IMR-90 (cell line): ENCODE measurements around the gene CST7. TPM values are rescaled to one million over a fixed set of nuclear protein-coding genes. Genes with fewer than 3 reads are reported as not detected.

ENCODE experiments used
- ATAC-seq: fragments of 200-7000 bp; cut with Tn5 transposase; 2 replicates; pipeline ENCODE4 v1.9.1; 2020; ENCODE audit warnings: low read depth, mild to moderate bottlenecking, moderate library complexity
- BruUV-seq: library from RNA; stranded (reverse); fragments of 400-500 nt; replicated peaks from 2 replicates; lab custom pipeline; 2021; lab: Mats Ljungman, UMichigan
- CTCF ChIA-PET: fragments of 300-600 bp; formaldehyde crosslinking; extraction: SDS; loops from one replicate; lab custom pipeline; 2021; ENCODE audit warnings: antibody characterized with exemption; lab: Yijun Ruan, JAX
- POLR2A ChIA-PET: fragments of 300-600 bp; sonication (Branson Sonifier 250); formaldehyde crosslinking; loops from one replicate; lab custom pipeline; 2022; ENCODE audit warnings: antibody characterized with exemption; ENCODE audit not compliant: unreplicated experiment; lab: Charles Lee
- DNase-seq: peaks from one replicate; pipeline ENCODE4 v3.0.0; 2013
- H2AFZ ChIP-seq: replicated peaks from 2 replicates; pipeline ENCODE3; 2013; ENCODE audit warnings: low read length, mild to moderate bottlenecking; ENCODE audit not compliant: poor library complexity
- H2AK5ac ChIP-seq: 2 replicates; pipeline ENCODE4 v1.6.1; 2013; ENCODE audit warnings: low read depth, low read length, inconsistent platforms
- H2AK9ac ChIP-seq: replicated peaks from 2 replicates; pipeline ENCODE3; 2013; ENCODE audit warnings: mild to moderate bottlenecking, low read depth, low read length, moderate library complexity; ENCODE audit not compliant: poor library complexity
- H2BK120ac ChIP-seq: 2 replicates; pipeline ENCODE4 v1.6.1; 2013; ENCODE audit warnings: low read depth, low read length, inconsistent platforms
- H2BK15ac ChIP-seq: 3 replicates; pipeline ENCODE4 v1.6.1; 2013; ENCODE audit warnings: low read depth, low read length, inconsistent platforms
- H2BK20ac ChIP-seq: 2 replicates; pipeline ENCODE4 v1.6.1; 2013; ENCODE audit warnings: low read depth, mild to moderate bottlenecking, inconsistent platforms, low read length, moderate library complexity
- H2BK5ac ChIP-seq: 2 replicates; pipeline ENCODE4 v1.6.1; 2013; ENCODE audit warnings: mild to moderate bottlenecking, low read depth, low read length, inconsistent platforms; ENCODE audit not compliant: poor library complexity, severe bottlenecking
- H3K14ac ChIP-seq: replicated peaks from 2 replicates; pipeline ENCODE4 v1.6.1; 2013; ENCODE audit warnings: low read depth, low read length, inconsistent platforms
- H3K18ac ChIP-seq: 2 replicates; pipeline ENCODE4 v1.6.1; 2013; ENCODE audit warnings: low read depth, low read length, control low read depth
- H3K23ac ChIP-seq: 2 replicates; pipeline ENCODE4 v1.6.1; 2013; ENCODE audit warnings: low read depth, low read length, inconsistent platforms
- H3K27ac ChIP-seq: 2 replicates; pipeline ENCODE4 v1.5.1; 2013; ENCODE audit warnings: mild to moderate bottlenecking, control low read depth, low read length; ENCODE audit not compliant: insufficient read depth
- H3K27me3 ChIP-seq: 2 replicates; pipeline ENCODE4 v1.6.1; 2013; ENCODE audit warnings: low read length; ENCODE audit not compliant: control insufficient read depth, insufficient read depth
- H3K36me3 ChIP-seq: 2 replicates; pipeline ENCODE4 v1.6.1; 2013; ENCODE audit warnings: low read length, mixed read lengths; ENCODE audit not compliant: control insufficient read depth, insufficient read depth
- H3K4ac ChIP-seq: 2 replicates; pipeline ENCODE4 v1.6.1; 2013; ENCODE audit warnings: low read depth, low read length, inconsistent platforms
- H3K4me1 ChIP-seq: 2 replicates; pipeline ENCODE4 v1.6.1; 2013; ENCODE audit warnings: low read length, mixed read lengths; ENCODE audit not compliant: control insufficient read depth, insufficient read depth
- H3K4me2 ChIP-seq: 2 replicates; pipeline ENCODE4 v1.6.1; 2013; ENCODE audit warnings: low read depth, mild to moderate bottlenecking, control low read depth, low read length, moderate library complexity
- H3K4me3 ChIP-seq: 2 replicates; pipeline ENCODE4 v1.5.1; 2013; ENCODE audit warnings: low read depth, mild to moderate bottlenecking, control low read depth, low read length, moderate library complexity; ENCODE audit not compliant: insufficient read depth
- H3K56ac ChIP-seq: 2 replicates; pipeline ENCODE4 v1.6.1; 2013; ENCODE audit warnings: low read length, inconsistent platforms; ENCODE audit not compliant: insufficient read depth; ENCODE audit errors: extremely low read depth
- H3K79me1 ChIP-seq, 2 experiments: 2 replicates each; pipeline ENCODE4 v1.6.1; 2013; ENCODE audit warnings: low read length in 2 of 2, inconsistent platforms in 1 of 2, low read depth in 1 of 2
- H3K9ac ChIP-seq: 2 replicates; pipeline ENCODE4 v1.6.1; 2013; ENCODE audit warnings: low read depth, low read length, control low read depth
- H3K9me1 ChIP-seq: 2 replicates; pipeline ENCODE4 v1.6.1; 2013; ENCODE audit warnings: low read length, inconsistent platforms; ENCODE audit not compliant: insufficient read depth
- H3K9me3 ChIP-seq: 2 replicates; pipeline ENCODE4 v1.6.1; 2013; ENCODE audit warnings: low read length; ENCODE audit not compliant: control insufficient read depth, insufficient read depth
- H4K20me1 ChIP-seq: 2 replicates; pipeline ENCODE4 v1.6.1; 2013; ENCODE audit warnings: low read length, inconsistent platforms; ENCODE audit not compliant: insufficient read depth
- H4K5ac ChIP-seq: 2 replicates; pipeline ENCODE4 v1.6.1; 2013; ENCODE audit warnings: mild to moderate bottlenecking, low read depth, low read length, control low read depth
- H4K8ac ChIP-seq, 2 experiments: 2 replicates each; pipeline ENCODE4 v1.6.1; 2013; ENCODE audit warnings: low read depth in 2 of 2, low read length in 2 of 2, control low read depth in 1 of 2, inconsistent platforms in 1 of 2
- H4K91ac ChIP-seq: 2 replicates; pipeline ENCODE4 v1.6.1; 2013; ENCODE audit warnings: low read depth, low read length, inconsistent platforms; ENCODE audit not compliant: insufficient read depth
- BHLHE40 ChIP-seq: fragments of 150-350 bp; IDR thresholded peaks from 2 replicates; pipeline ENCODE4 v1.6.1; 2016; ENCODE audit warnings: mild to moderate bottlenecking, low read depth, low read length
- CEBPB ChIP-seq: IDR thresholded peaks from 2 replicates; pipeline ENCODE4 v1.6.1; 2012; ENCODE audit warnings: low read depth, low read length, improper control_type of control experiment
- CHD1 ChIP-seq: IDR thresholded peaks from 2 replicates; pipeline ENCODE4 v1.6.1; 2012; ENCODE audit warnings: low read depth, low read length, improper control_type of control experiment
- CTCF ChIP-seq: conservative IDR thresholded peaks from 2 replicates; pipeline ENCODE4 v1.5.1; 2012; ENCODE audit warnings: mild to moderate bottlenecking, low read depth, low read length, improper control_type of control experiment
- ELK1 ChIP-seq: fragments of 150-350 bp; IDR thresholded peaks from 2 replicates; pipeline ENCODE4 v1.6.1; 2016; ENCODE audit warnings: low read depth, mild to moderate bottlenecking, low read length, moderate library complexity, borderline replicate concordance
- FOS ChIP-seq: fragments of 150-350 bp; IDR thresholded peaks from 2 replicates; pipeline ENCODE4 v1.6.1; 2016; ENCODE audit warnings: low read depth, low read length
- MAFK ChIP-seq: IDR thresholded peaks from 2 replicates; pipeline ENCODE4 v1.6.1; 2012; ENCODE audit warnings: low read depth, low read length, improper control_type of control experiment
- MAZ ChIP-seq: IDR thresholded peaks from 2 replicates; pipeline ENCODE4 v1.6.1; 2012; ENCODE audit warnings: low read depth, mild to moderate bottlenecking, low read length, improper control_type of control experiment, moderate library complexity, borderline replicate concordance
- RAD21 ChIP-seq: IDR thresholded peaks from 2 replicates; pipeline ENCODE4 v1.6.1; 2012; ENCODE audit warnings: low read length, improper control_type of control experiment
- RCOR1 ChIP-seq: IDR thresholded peaks from 2 replicates; pipeline ENCODE4 v1.6.1; 2012; ENCODE audit warnings: mild to moderate bottlenecking, low read length, improper control_type of control experiment; ENCODE audit not compliant: insufficient replicate concordance
- RFX5 ChIP-seq: IDR thresholded peaks from 2 replicates; pipeline ENCODE4 v1.8.0; 2012; ENCODE audit warnings: low read depth, mild to moderate bottlenecking, low read length, moderate library complexity
- SMC3 ChIP-seq: fragments of 150-350 bp; IDR thresholded peaks from 2 replicates; pipeline ENCODE4 v1.6.1; 2016; ENCODE audit warnings: low read depth, mild to moderate bottlenecking, antibody characterized with exemption, low read length, moderate library complexity
- USF2 ChIP-seq: fragments of 150-350 bp; IDR thresholded peaks from 2 replicates; pipeline ENCODE4 v1.6.1; 2017; ENCODE audit warnings: mild to moderate bottlenecking, antibody characterized with exemption, low read length, low read depth
- WGBS, 2 experiments: methylation state at CpG; one replicate each; pipeline versions ENCODE4 v1.1.5 to v1.1.7; 2013; ENCODE audit warnings: missing lambda C conversion rate in 2 of 2; ENCODE audit not compliant: insufficient read length in 1 of 2; ENCODE audit errors: extremely low coverage in 2 of 2; 5-methylcytosine and 5-hydroxymethylcytosine counted together
- dilution Hi-C: fragments of 300-500 bp; cut with HindIII; formaldehyde crosslinking; loops from one replicate; pipeline ENCODE4 v1.14.3; 2018; ENCODE audit warnings: low sequenced_read_pairs; ENCODE audit not compliant: unreplicated experiment
- in situ Hi-C: fragments of 300-500 bp; cut with MboI; formaldehyde crosslinking; loops from 3 replicates; pipeline ENCODE4 v1.14.3; 2019; ENCODE audit warnings: low sequenced_read_pairs, inconsistent platforms, mixed read lengths
- intact Hi-C: fragments of 100-400 bp; cut with micrococcal nuclease; formaldehyde crosslinking; loops from 2 replicates; pipeline ENCODE4 v1.10.0; 2022
- polyA plus RNA-seq, 3 experiments: library from polyadenylated mRNA; depleted of rRNA; stranded (reverse); fragments of >200 nt; gene quantifications; 2 replicates each; pipeline ENCODE4 v1.2.3, GENCODE V29; 2012; ENCODE audit warnings: low replicate concordance in 1 of 3
- total RNA-seq: library from RNA; depleted of rRNA; stranded (reverse); fragments of >200 nt; gene quantifications from 2 replicates; pipeline ENCODE4 v1.2.3, GENCODE V29; 2012

CST7 gene
- total and polyA plus RNA-seq, 2 of the 4 experiments (the other 2 are of a cell fraction): not detected

GRCh38 chr20:24934716-24935115 is 14.4 kb upstream of the CST7 start:
- Histone ChIP-seq H2AFZ (no peak overlapping the region), H2AK5ac (no peak overlapping the region), H2BK5ac (no peak overlapping the region), H3K4me1 (no peaks in the 10 kb centered on the region), H3K4ac (no peak overlapping the region), H3K56ac (no peak overlapping the region), H4K8ac (no peak overlapping the region), H2BK15ac (no peak overlapping the region), H3K27me3 (no peaks in the 10 kb centered on the region), H3K4me3 (no peak overlapping the region), H3K9ac (no peak overlapping the region), H3K9me1 (no peaks in the 10 kb centered on the region; the same call in 1 of the 2 replicates), H4K20me1 (no peaks in the 10 kb centered on the region), H3K4me2 (no peak overlapping the region), H3K14ac (no peak overlapping the region), H3K27ac (no peak overlapping the region), H2BK20ac (no peak overlapping the region), H4K5ac (no peak overlapping the region), H2AK9ac (no peak overlapping the region), H3K18ac (no peak overlapping the region), H3K9me3 (no peaks in the 10 kb centered on the region), H4K91ac (no peak overlapping the region), H2BK120ac (no peak overlapping the region), H3K36me3 (no peaks in the 10 kb centered on the region), H3K79me1 (no peaks in the 10 kb centered on the region), H3K23ac (no peak overlapping the region)
- in situ Hi-C loops: no loop called here
- WGBS, 2 experiments: 79% methylated on average over 2 of the region's 3 CpGs; no CpG with 5 or more reads in 1 of the 2 experiments
- ChIA-PET POLR2A (no interaction called here), CTCF (no interaction called here)
- DNase-seq (no peak), ATAC-seq (no peak)
- no TSS peak for BruUV-seq
- dilution Hi-C loops: no loop called here
- intact Hi-C loops: no loop called here
- TF ChIP-seq RAD21 (no peak), CTCF (no peak), ELK1 (no peak), RCOR1 (no peak), USF2 (no peak), CEBPB (no peak), FOS (no peak), CHD1 (no peak), MAZ (no peak), MAFK (no peak), BHLHE40 (no peak), SMC3 (no peak), RFX5 (no peak)
